Measurements from ENCODE around the gene ACSM3. TPM values are rescaled to one million over a fixed set of nuclear protein-coding genes. Genes with fewer than 3 reads are reported as not detected.
A peak's percentile ranks its signal among the peaks of the same experiment; 100 is the strongest.

Gene ACSM3
- total RNA-seq, 1 experiment from 2014 or later: 1.6 TPM

- H3K9ac ChIP-seq (ENCODE audit: low read length): no peak overlapping the region
- H3K4me1 ChIP-seq (ENCODE audit: low read length): peaks cover 7% of the 10 kb centered on the region
- H4K20me1 ChIP-seq (ENCODE audit: insufficient read depth, low read depth, low read length): peaks cover 29% of the 10 kb centered on the region
- H3K9me2 ChIP-seq (replicated peaks; ENCODE audit: insufficient read depth, low read length): no peaks in the 10 kb centered on the region
- no peaks in the 10 kb centered on the region for H3K27me3 ChIP-seq (ENCODE audit: low read length)
- H2AFZ ChIP-seq (ENCODE audit: low read length): no peak overlapping the region
- H3K79me2 ChIP-seq (ENCODE audit: low read length): peaks cover 25% of the 10 kb centered on the region
- no peak for DNase-seq
- no peak overlapping the region for H3K4me2 ChIP-seq (ENCODE audit: low read depth, low read length, poor library complexity, severe bottlenecking)
- H3K36me3 ChIP-seq (ENCODE audit: insufficient read depth, low read length): peaks cover 45% of the 10 kb centered on the region
- H3K4me3 ChIP-seq (ENCODE audit: low read length): no peak overlapping the region
- no peak overlapping the region for H3K27ac ChIP-seq (ENCODE audit: low read length)
- no peaks in the 10 kb centered on the region for H3K9me3 ChIP-seq (ENCODE audit: low read length)
Observed at GRCh38 chr16:20735490-20735889, 28.3 kb upstream of the ACSM3 start.

- Histone ChIP-seq H3K9me2 (replicated peaks; ENCODE audit: insufficient read depth, low read length) (no peaks in the 10 kb centered on the region), H3K79me2 (ENCODE audit: low read length) (peaks cover 32% of the 10 kb centered on the region), H3K27me3 (ENCODE audit: low read length) (no peaks in the 10 kb centered on the region), H2AFZ (ENCODE audit: low read length) (no peak overlapping the region), H4K20me1 (ENCODE audit: insufficient read depth, low read depth, low read length) (peaks cover 29% of the 10 kb centered on the region), H3K9me3 (ENCODE audit: low read length) (no peaks in the 10 kb centered on the region), H3K4me1 (ENCODE audit: low read length) (peaks cover 11% of the 10 kb centered on the region), H3K4me3 (ENCODE audit: low read length) (peak overlapping the region; percentile 93), H3K36me3 (ENCODE audit: insufficient read depth, low read length) (peaks cover 37% of the 10 kb centered on the region), H3K4me2 (ENCODE audit: low read depth, low read length, poor library complexity, severe bottlenecking) (peak overlapping the region; percentile 77), H3K9ac (ENCODE audit: low read length) (peak overlapping the region; percentile 80), H3K27ac (ENCODE audit: low read length) (no peak overlapping the region)
- peak; percentile 62 for DNase-seq
Observed at GRCh38 chr16:20740007-20740883, 23.6 kb upstream of the ACSM3 start.

GRCh38 chr16:20740901-20741521, 22.8 kb upstream of the ACSM3 start:
- Histone ChIP-seq H3K27ac (ENCODE audit: low read length) (peak overlapping the region; percentile 63; the same call in 1 of the 2 replicates), H4K20me1 (ENCODE audit: insufficient read depth, low read depth, low read length) (peaks cover 29% of the 10 kb centered on the region), H3K9ac (ENCODE audit: low read length) (peak overlapping the region; percentile 96), H3K4me1 (ENCODE audit: low read length) (peaks cover 11% of the 10 kb centered on the region), H3K36me3 (ENCODE audit: insufficient read depth, low read length) (peaks cover 29% of the 10 kb centered on the region), H3K9me3 (ENCODE audit: low read length) (no peaks in the 10 kb centered on the region), H3K27me3 (ENCODE audit: low read length) (no peaks in the 10 kb centered on the region), H3K9me2 (replicated peaks; ENCODE audit: insufficient read depth, low read length) (no peaks in the 10 kb centered on the region), H2AFZ (ENCODE audit: low read length) (no peak overlapping the region), H3K4me2 (ENCODE audit: low read depth, low read length, poor library complexity, severe bottlenecking) (peak overlapping the region; percentile 77), H3K79me2 (ENCODE audit: low read length) (peaks cover 32% of the 10 kb centered on the region), H3K4me3 (ENCODE audit: low read length) (peak overlapping the region; percentile 93)
- peak; percentile 94 for DNase-seq

- Histone ChIP-seq H3K9me2 (replicated peaks; ENCODE audit: insufficient read depth, low read length) (no peaks in the 10 kb centered on the region), H3K79me2 (ENCODE audit: low read length) (peaks cover 32% of the 10 kb centered on the region), H3K9ac (ENCODE audit: low read length) (peak within 1 kb of the TSS; percentile 96), H3K9me3 (ENCODE audit: low read length) (no peaks in the 10 kb centered on the region), H2AFZ (ENCODE audit: low read length) (peak within 1 kb of the TSS; percentile 96), H3K27me3 (ENCODE audit: low read length) (no peaks in the 10 kb centered on the region), H3K27ac (ENCODE audit: low read length) (peak within 1 kb of the TSS; percentile 63), H4K20me1 (ENCODE audit: insufficient read depth, low read depth, low read length) (peaks cover 29% of the 10 kb centered on the region), H3K4me2 (ENCODE audit: low read depth, low read length, poor library complexity, severe bottlenecking) (peak within 1 kb of the TSS; percentile 77), H3K4me3 (ENCODE audit: low read length) (peak within 1 kb of the TSS; percentile 93), H3K36me3 (ENCODE audit: insufficient read depth, low read length) (peaks cover 22% of the 10 kb centered on the region; the same call in 1 of the 2 replicates), H3K4me1 (ENCODE audit: low read length) (peaks cover 11% of the 10 kb centered on the region)
- DNase-seq: peak; percentile 98
Observed at GRCh38 chr16:20741554-20742285, 22.1 kb upstream of the ACSM3 start, which contains the start of gene THUMPD1. THUMPD1 (minus strand) TSS chr16:20741818; CDS start chr16:20741739, 79 bp downstream.

GRCh38 chr16:20743591-20743990, 20.2 kb upstream of the ACSM3 start:
- H3K9me2 ChIP-seq (replicated peaks; ENCODE audit: insufficient read depth, low read length): no peaks in the 10 kb centered on the region
- no peak overlapping the region for H2AFZ ChIP-seq (ENCODE audit: low read length)
- peaks cover 26% of the 10 kb centered on the region for H3K79me2 ChIP-seq (ENCODE audit: low read length)
- peaks cover 22% of the 10 kb centered on the region for H4K20me1 ChIP-seq (ENCODE audit: insufficient read depth, low read depth, low read length)
- no peaks in the 10 kb centered on the region for H3K9me3 ChIP-seq (ENCODE audit: low read length)
- H3K4me3 ChIP-seq (ENCODE audit: low read length): no peak overlapping the region
- H3K36me3 ChIP-seq (ENCODE audit: insufficient read depth, low read length): peaks cover 4% of the 10 kb centered on the region; the same call in 1 of the 2 replicates
- DNase-seq: no peak
- H3K27me3 ChIP-seq (ENCODE audit: low read length): no peaks in the 10 kb centered on the region
- H3K9ac ChIP-seq (ENCODE audit: low read length): no peak overlapping the region
- H3K4me1 ChIP-seq (ENCODE audit: low read length): peaks cover 11% of the 10 kb centered on the region
- H3K27ac ChIP-seq (ENCODE audit: low read length): no peak overlapping the region
- H3K4me2 ChIP-seq (ENCODE audit: low read depth, low read length, poor library complexity, severe bottlenecking): no peak overlapping the region

GRCh38 chr16:20744922-20745440, 18.8 kb upstream of the ACSM3 start:
- DNase-seq: no peak
- H3K79me2 ChIP-seq (ENCODE audit: low read length): peaks cover 12% of the 10 kb centered on the region
- H3K27ac ChIP-seq (ENCODE audit: low read length): no peak overlapping the region
- H3K9me2 ChIP-seq (replicated peaks; ENCODE audit: insufficient read depth, low read length): no peaks in the 10 kb centered on the region
- H3K9ac ChIP-seq (ENCODE audit: low read length): no peak overlapping the region
- H3K4me2 ChIP-seq (ENCODE audit: low read depth, low read length, poor library complexity, severe bottlenecking): no peak overlapping the region
- no peak overlapping the region for H3K4me3 ChIP-seq (ENCODE audit: low read length)
- H3K9me3 ChIP-seq (ENCODE audit: low read length): no peaks in the 10 kb centered on the region
- H3K4me1 ChIP-seq (ENCODE audit: low read length): peaks cover 9% of the 10 kb centered on the region
- H3K36me3 ChIP-seq (ENCODE audit: insufficient read depth, low read length): no peaks in the 10 kb centered on the region
- H3K27me3 ChIP-seq (ENCODE audit: low read length): no peaks in the 10 kb centered on the region
- no peak overlapping the region for H2AFZ ChIP-seq (ENCODE audit: low read length)
- peaks cover 11% of the 10 kb centered on the region for H4K20me1 ChIP-seq (ENCODE audit: insufficient read depth, low read depth, low read length)

GRCh38 chr16:20746461-20746860, 17.4 kb upstream of the ACSM3 start:
- H3K4me2 ChIP-seq (ENCODE audit: low read depth, low read length, poor library complexity, severe bottlenecking): no peak overlapping the region
- H3K79me2 ChIP-seq (ENCODE audit: low read length): no peaks in the 10 kb centered on the region

More at GRCh38 chr16:20746461-20746860, 17.4 kb upstream of the ACSM3 start:
- Histone ChIP-seq H3K9me2 (replicated peaks; ENCODE audit: insufficient read depth, low read length) (no peaks in the 10 kb centered on the region), H3K4me3 (ENCODE audit: low read length) (no peak overlapping the region), H2AFZ (ENCODE audit: low read length) (no peak overlapping the region), H3K9ac (ENCODE audit: low read length) (no peak overlapping the region), H3K9me3 (ENCODE audit: low read length) (no peaks in the 10 kb centered on the region), H3K27me3 (ENCODE audit: low read length) (no peaks in the 10 kb centered on the region), H3K36me3 (ENCODE audit: insufficient read depth, low read length) (no peaks in the 10 kb centered on the region), H3K27ac (ENCODE audit: low read length) (no peak overlapping the region), H4K20me1 (ENCODE audit: insufficient read depth, low read depth, low read length) (no peaks in the 10 kb centered on the region), H3K4me1 (ENCODE audit: low read length) (0 out of 2 replicates have a peak, but pooled peaks cover 2% of the 10 kb centered on the region)
- no peak for DNase-seq
